GM18868 (cell line): ENCODE measurements around the gene PRPSAP2.

Experiments
- ATAC-seq: cut with Tn5 transposase; IDR thresholded peaks from one replicate; pipeline ENCODE4 v1.9.1; 2021; ENCODE audit warnings: mild to moderate bottlenecking, moderate library complexity; ENCODE audit not compliant: unreplicated experiment

The PRPSAP2 gene

DNA sequence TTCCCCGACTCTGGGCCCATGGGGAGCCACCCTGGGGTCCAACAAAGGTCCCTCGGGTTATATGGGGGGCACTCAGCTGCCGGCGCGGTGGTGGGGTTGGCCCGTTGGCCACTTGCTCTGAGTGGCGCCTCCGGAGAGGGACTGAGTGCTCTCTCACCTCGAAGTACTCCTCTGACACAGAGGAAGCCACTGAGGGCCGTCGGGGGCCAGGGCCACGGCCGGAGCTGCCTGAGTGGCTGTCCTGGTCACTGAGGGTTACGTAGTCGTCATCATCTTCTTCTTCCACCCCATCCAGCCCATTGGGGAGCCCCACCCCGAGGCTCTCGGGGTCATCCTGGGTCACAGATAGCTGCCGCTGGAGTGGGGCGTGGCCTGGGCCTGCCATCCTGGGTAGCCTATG is 119.7 kb downstream of the PRPSAP2 start:
- no peak for ATAC-seq

- no peak for ATAC-seq
These were observed 120.1 kb downstream of the PRPSAP2 start for GRCh38 chr17:18978050-18978449.

DNA sequence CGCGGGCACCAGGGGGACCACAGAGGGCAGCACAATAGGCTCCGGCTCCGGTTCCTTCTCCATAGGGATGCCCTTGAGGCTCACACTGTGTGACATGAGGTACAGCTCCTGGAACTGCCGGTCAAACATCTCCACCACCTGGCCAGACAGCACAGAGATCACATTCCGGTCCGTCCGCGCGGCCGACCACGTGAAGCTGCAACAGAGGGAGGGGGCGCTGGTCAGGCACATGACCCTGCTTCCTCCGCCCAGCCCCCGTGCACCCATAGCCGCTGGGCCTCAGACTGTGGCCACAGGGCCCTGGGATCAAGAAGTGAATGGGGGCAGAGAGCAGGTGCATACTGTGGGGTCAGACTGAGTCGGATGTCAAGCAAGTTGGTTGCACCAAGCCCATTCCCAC is 120.7 kb downstream of the PRPSAP2 start:
- ATAC-seq: no peak
